Measurements from ENCODE around the gene CFAP299.

Gene CFAP299

DNA sequence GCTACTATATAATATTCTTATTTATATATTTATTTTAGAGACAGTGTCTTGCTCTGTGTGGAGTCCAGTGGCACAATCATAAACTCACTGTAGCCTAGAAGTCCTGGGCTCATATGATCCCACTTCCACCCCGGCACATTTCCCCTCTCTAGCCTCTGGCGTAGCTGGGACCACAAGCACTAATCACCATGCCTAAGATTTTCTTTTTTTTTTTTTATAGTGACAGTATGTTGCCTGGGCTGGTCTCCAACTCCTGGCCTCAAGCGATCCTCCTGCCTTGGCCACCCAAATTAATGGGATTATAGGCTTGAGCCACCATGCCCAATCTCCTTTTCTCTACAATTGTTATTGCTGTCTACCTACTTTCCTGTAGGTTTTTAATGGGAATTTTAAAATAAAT, 620.9 kb downstream of the CFAP299 start:
- no peak for DNase-seq

GRCh38 chr4:80963051-80963450, 627.5 kb downstream of the CFAP299 start:
- no peak for DNase-seq

DNA sequence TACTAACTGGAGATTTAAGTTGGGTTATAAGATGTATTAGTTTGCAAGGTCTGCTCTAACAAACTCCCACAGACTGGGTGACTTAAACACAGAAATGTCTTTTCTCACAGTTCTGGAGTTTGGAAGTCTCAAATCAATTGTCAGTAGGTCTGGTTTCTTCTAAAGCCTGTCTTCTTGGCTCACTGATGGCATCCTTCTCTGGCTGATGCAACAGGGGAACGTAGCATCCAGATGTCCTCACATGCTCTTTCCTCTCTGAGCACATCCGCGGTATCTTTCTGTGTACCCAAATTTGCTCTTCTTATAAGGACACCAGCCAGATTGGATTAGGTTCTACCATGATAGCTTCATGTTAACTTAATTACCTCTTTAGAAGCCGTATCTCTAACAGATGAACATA, 631.8 kb downstream of the CFAP299 start:
- DNase-seq = no peak

GRCh38 chr4:80980239-80980638, 644.7 kb downstream of the CFAP299 start:
- DNase-seq = no peak

DNA sequence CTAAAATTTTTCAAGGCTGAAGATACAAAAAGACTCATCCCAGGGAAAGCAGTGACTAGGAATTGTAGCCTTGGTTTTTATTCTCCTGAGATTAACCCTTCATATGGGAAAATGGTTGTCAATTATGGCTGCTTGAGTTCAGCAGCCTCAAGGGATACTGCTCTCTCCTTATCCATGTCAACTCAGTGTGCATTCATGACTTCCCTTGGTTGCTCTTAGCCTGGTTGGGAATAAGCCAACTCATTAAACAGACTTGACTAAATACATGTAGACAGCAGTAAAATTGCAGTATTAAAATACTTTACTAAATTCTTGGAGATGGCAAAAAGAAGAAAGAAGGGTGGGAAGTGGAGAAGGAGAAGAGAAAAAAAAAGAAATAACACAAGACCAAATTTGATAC, 650.5 kb downstream of the CFAP299 start:
- DNase-seq = no peak

DNA sequence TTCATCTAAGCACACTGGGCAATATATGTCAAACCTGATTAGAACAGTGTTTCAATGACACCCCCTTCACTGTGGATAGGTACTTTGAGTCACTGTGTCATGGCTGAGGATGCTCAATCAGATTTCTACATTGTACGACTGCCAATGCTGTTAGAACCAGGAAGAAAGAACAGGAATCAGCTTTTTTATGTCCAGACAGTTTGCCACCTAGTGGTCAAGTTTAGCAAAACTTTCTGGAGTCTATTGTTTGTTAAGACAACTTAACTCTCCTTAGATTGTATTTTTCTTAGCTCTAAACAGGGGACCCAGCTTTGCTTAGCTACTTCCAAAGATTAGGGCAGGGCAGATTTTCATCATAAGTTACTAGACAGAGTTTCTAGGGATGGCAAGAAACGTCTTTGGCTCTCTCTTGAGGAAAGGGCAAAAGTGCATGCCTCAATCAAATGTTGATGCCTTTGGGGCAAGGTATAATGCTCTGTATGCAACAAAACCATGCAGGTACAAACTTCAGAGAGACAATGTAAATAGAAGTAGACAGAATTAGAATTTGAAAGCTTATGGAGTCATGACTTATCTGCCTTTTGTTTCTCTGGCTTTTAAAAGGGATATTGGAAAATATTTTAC, 654.5 kb downstream of the CFAP299 start:
- peak in 1 of 2 experiments; percentile 16 for DNase-seq

- no peak for DNase-seq
Measured at GRCh38 chr4:80990851-80991250, 655.3 kb downstream of the CFAP299 start.

GRCh38 chr4:80999943-81000342, 664.4 kb downstream of the CFAP299 start:
- DNase-seq = no peak

DNA sequence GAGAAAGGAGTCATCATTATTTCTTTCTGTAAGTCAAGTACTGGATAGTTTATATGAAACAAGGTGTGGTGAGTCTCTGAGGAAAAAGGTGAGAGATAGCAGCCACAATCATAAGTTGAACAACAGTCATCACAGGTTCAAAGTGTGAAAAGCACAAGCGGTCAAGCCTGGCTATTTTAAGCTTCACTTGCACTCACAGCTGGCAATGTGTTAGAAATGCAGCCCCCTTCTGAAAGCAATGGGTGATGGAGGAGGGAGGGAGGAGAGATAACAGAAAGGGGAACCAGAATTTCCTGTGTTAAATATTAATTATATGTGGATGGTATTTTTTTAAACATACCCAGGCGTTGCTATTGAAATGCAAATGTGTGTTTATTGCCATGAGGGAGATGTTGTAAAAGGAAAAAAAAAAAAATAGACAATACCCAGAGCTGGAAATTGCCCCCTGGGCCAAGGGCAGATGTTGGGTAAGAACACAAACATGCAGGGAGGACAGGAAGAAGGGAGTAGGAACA, 668.1 kb downstream of the CFAP299 start:
- DNase-seq = no peak

DNA sequence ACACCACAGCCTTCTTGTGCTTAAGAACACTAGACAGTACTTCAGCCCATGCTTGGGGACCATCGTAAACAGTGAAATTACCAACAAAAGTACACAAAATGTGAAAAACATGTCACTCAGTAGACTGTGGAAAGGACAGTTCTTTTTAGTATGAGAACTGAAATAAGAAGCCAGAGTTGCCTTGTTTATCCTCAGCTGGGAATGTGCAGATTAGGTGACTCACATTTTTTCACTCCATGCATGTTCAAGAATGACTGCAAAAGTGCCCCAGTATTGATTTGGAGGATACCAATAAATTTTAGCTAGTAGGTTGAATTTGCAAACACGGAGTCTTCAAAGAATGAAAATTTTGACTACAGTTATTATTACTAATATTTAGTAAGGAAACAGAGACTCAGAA, 671.9 kb downstream of the CFAP299 start:
- no peak for DNase-seq
